CD4-positive, alpha-beta T cell (primary cell): Measurements from ENCODE around the gene RAB15. TPM values are rescaled to one million over a fixed set of nuclear protein-coding genes. Genes with fewer than 3 reads are reported as not detected.

Experiments
- ATAC-seq: fragments of 200-7000 bp; cut with Tn5 transposase; one replicate; pipeline ENCODE4 v1.10.0; 2022; ENCODE audit warnings: mild to moderate bottlenecking; ENCODE audit not compliant: poor library complexity
- CTCF ChIA-PET: fragments of 350-600 bp; sonication (Branson Sonifier 250); formaldehyde crosslinking; loops from one replicate; lab custom pipeline; 2021; ENCODE audit warnings: antibody characterized with exemption, inconsistent platforms; lab: Charles Lee
- POLR2A ChIA-PET: fragments of 350-600 bp; sonication (Branson Sonifier 250); formaldehyde crosslinking; loops from one replicate; lab custom pipeline; 2021; ENCODE audit warnings: antibody characterized with exemption, inconsistent platforms; lab: Charles Lee
- DNase-seq, 14 experiments: peaks; one replicate each; pipeline ENCODE4 v3.0.0-alpha.2; 2013 to 2020; ENCODE audit warnings: mixed read lengths in 2 of 14
- H3K27ac ChIP-seq, 2 donors: one replicate each; pipeline versions ENCODE4 v1.5.1 to v1.7.0; 2013; ENCODE audit warnings: low read length in 2 of 2, low read depth in 1 of 2, mild to moderate bottlenecking in 1 of 2
- H3K27me3 ChIP-seq, 2 experiments: 1 replicate in 1 of 2; 2 replicates in 1 of 2; pipeline versions ENCODE4 v1.6.1 to v1.7.0; 2013; ENCODE audit warnings: low read length in 2 of 2, control low read depth in 1 of 2, mild to moderate bottlenecking in 1 of 2, moderate library complexity in 1 of 2; ENCODE audit not compliant: insufficient read depth in 2 of 2, control insufficient read depth in 1 of 2
- H3K36me3 ChIP-seq: one replicate; pipeline ENCODE4 v1.6.1; 2013; ENCODE audit warnings: low read length, control low read depth; ENCODE audit not compliant: insufficient read depth
- H3K4me1 ChIP-seq: one replicate; pipeline ENCODE4 v1.6.1; 2013; ENCODE audit warnings: low read length, control low read depth; ENCODE audit not compliant: insufficient read depth
- H3K4me3 ChIP-seq: one replicate; pipeline ENCODE4 v1.5.1; 2013; ENCODE audit warnings: mild to moderate bottlenecking, low read length, moderate library complexity
- H3K9me3 ChIP-seq, 2 experiments: 1 replicate in 1 of 2; 2 replicates in 1 of 2; pipeline versions ENCODE4 v1.6.1 to v1.7.0; 2013; ENCODE audit warnings: low read length in 2 of 2, mild to moderate bottlenecking in 2 of 2, control low read depth in 1 of 2, moderate library complexity in 1 of 2; ENCODE audit not compliant: control insufficient read depth in 1 of 2, insufficient read depth in 1 of 2
- H3K27ac Mint-ChIP-seq: one replicate; pipeline ENCODE4 v1.8.0; 2020; ENCODE audit warnings: mixed read lengths
- H3K27me3 Mint-ChIP-seq: one replicate; pipeline ENCODE4 v1.8.0; 2021; ENCODE audit warnings: mixed read lengths
- H3K36me3 Mint-ChIP-seq: one replicate; pipeline ENCODE4 v1.8.0; 2021; ENCODE audit warnings: low read depth, mixed read lengths
- H3K4me1 Mint-ChIP-seq: one replicate; pipeline ENCODE4 v1.8.0; 2021; ENCODE audit warnings: low read depth, mixed read lengths
- H3K4me3 Mint-ChIP-seq: one replicate; pipeline ENCODE4 v1.8.0; 2020; ENCODE audit warnings: mild to moderate bottlenecking, mixed read lengths
- H3K9me3 Mint-ChIP-seq: one replicate; pipeline ENCODE4 v1.8.0; 2020; ENCODE audit warnings: mixed read lengths
- CTCF ChIP-seq: fragments of 200-600 bp; IDR thresholded peaks from one replicate; pipeline ENCODE4 v1.8.0; 2022; ENCODE audit warnings: antibody characterized with exemption, mild to moderate bottlenecking
- intact Hi-C, 2 experiments: fragments of 100-400 bp; cut with DNase I in 1 of 2; cut with micrococcal nuclease in 1 of 2; formaldehyde crosslinking; loops; one replicate each; pipeline versions ENCODE4 v1.15.1 to v1.9.0; 2023 to 2025; cut with DNase I, micrococcal nuclease
- total RNA-seq, 174 experiments: library from RNA in 2 of 174; stranded (reverse) in 2 of 174; gene quantifications; one replicate each; pipeline ENCODE4 v1.2.3 and lab custom pipeline; 2021 to 2026

Gene RAB15
- total RNA-seq, 2 experiments from 2014 or later: 2.6 to 3.8 TPM

- Mint-ChIP-seq H3K4me3 (no peak overlapping the region), H3K27me3 (no peaks in the 10 kb centered on the region), H3K27ac (no peak overlapping the region), H3K9me3 (no peaks in the 10 kb centered on the region), H3K36me3 (peaks cover 60% of the 10 kb centered on the region), H3K4me1 (peaks cover 47% of the 10 kb centered on the region)
- no peaks in the 10 kb centered on the region for H3K27me3 ChIP-seq
- H3K36me3 ChIP-seq: peaks cover 53% of the 10 kb centered on the region
- CTCF ChIA-PET: no interaction called here
- no peaks in the 10 kb centered on the region for H3K9me3 ChIP-seq
- no peak for ATAC-seq
- no peak for TF ChIP-seq CTCF
- peaks cover 16% of the 10 kb centered on the region for H3K4me1 ChIP-seq
- intact Hi-C loops: no loop called here
- DNase-seq: no peak
- POLR2A ChIA-PET: interaction anchor here (1.0 kb wide), 1 partner anchor 38 kb away, joined by 3 read pairs; no protein-coding TSS in a partner anchor
- no peak overlapping the region for H3K27ac ChIP-seq
- H3K4me3 ChIP-seq: no peak overlapping the region
Measured at GRCh38 chr14:64948612-64949210, 23.4 kb downstream of the RAB15 start.

GRCh38 chr14:64947710-64948611 is 24.2 kb downstream of the RAB15 start:
- Histone ChIP-seq H3K27me3 (no peaks in the 10 kb centered on the region), H3K36me3 (peaks cover 59% of the 10 kb centered on the region), H3K9me3 (no peaks in the 10 kb centered on the region), H3K27ac (no peak overlapping the region), H3K4me1 (peaks cover 20% of the 10 kb centered on the region), H3K4me3 (no peak overlapping the region)
- no peak overlapping the region for H3K4me3 Mint-ChIP-seq
- H3K36me3 Mint-ChIP-seq: peaks cover 67% of the 10 kb centered on the region
- no peak for TF ChIP-seq CTCF
- DNase-seq (no peak), ATAC-seq (no peak)
- intact Hi-C loops: no loop called here
- H3K27ac Mint-ChIP-seq: no peak overlapping the region
- POLR2A ChIA-PET: interaction anchor here (0.6 to 2.5 kb wide), 3 partner anchors 9 to 37 kb away, joined by 3 to 7 read pairs (median 5); partner anchors contain the start of gene CHURC1
- CTCF ChIA-PET: no interaction called here
- H3K27me3 Mint-ChIP-seq: no peaks in the 10 kb centered on the region
- H3K9me3 Mint-ChIP-seq: no peaks in the 10 kb centered on the region
- peaks cover 53% of the 10 kb centered on the region for H3K4me1 Mint-ChIP-seq

- peaks cover 59% of the 10 kb centered on the region for H3K36me3 ChIP-seq
- H3K36me3 Mint-ChIP-seq: peaks cover 71% of the 10 kb centered on the region
Measured at GRCh38 chr14:64946310-64947045, 25.7 kb downstream of the RAB15 start.

More at GRCh38 chr14:64946310-64947045, 25.7 kb downstream of the RAB15 start:
- Mint-ChIP-seq H3K9me3 (no peaks in the 10 kb centered on the region), H3K4me3 (no peak overlapping the region), H3K27me3 (no peaks in the 10 kb centered on the region), H3K27ac (peak overlapping the region; percentile 60), H3K4me1 (peaks cover 54% of the 10 kb centered on the region)
- no peaks in the 10 kb centered on the region for H3K9me3 ChIP-seq
- ATAC-seq (no peak), DNase-seq (no peak)
- no peak overlapping the region for H3K27ac ChIP-seq
- H3K27me3 ChIP-seq: no peaks in the 10 kb centered on the region
- TF ChIP-seq CTCF: no peak
- CTCF ChIA-PET: no interaction called here
- H3K4me3 ChIP-seq: no peak overlapping the region
- H3K4me1 ChIP-seq: peaks cover 23% of the 10 kb centered on the region
- POLR2A ChIA-PET: interaction anchor here (2.5 kb wide), 1 partner anchor 32 kb away, joined by 7 read pairs; the partner anchor contains the start of gene CHURC1
- intact Hi-C loops: no loop called here
